Hepatocyte (in vitro differentiated cells): ENCODE measurements around the gene RANBP6.

Source experiments
- CTCF ChIP-seq: fragments of 200-600 bp; sonication (generic); IDR thresholded peaks from 2 replicates; pipeline ENCODE4 v1.5.1; 2016; ENCODE audit warnings: antibody characterized with exemption, mild to moderate bottlenecking; ENCODE audit not compliant: poor library complexity
- EZH2 ChIP-seq: fragments of 200-600 bp; sonication (generic); IDR thresholded peaks from 2 replicates; pipeline ENCODE4 v1.6.1; 2016; ENCODE audit warnings: antibody characterized with exemption, mild to moderate bottlenecking, borderline replicate concordance

GRCh38 chr9:6049798-6050197 lies 34.4 kb upstream of the RANBP6 start:
- TF ChIP-seq EZH2: no peak
- TF ChIP-seq CTCF: peak; percentile 12
